Ecto neural progenitor cell (in vitro differentiated cells): ENCODE measurements around the gene CCDC142.
A peak's percentile ranks its signal among the peaks of the same experiment; 100 is the strongest.

Experiments used
- DNase-seq: peaks from one replicate; pipeline ENCODE4 v3.0.0-alpha.2; 2018; ENCODE audit warnings: low spot score

The CCDC142 gene

GRCh38 chr2:74441690-74442482 is 40.9 kb downstream of the CCDC142 start, which contains the start of gene RTKN:
Gene RTKN, minus strand, starts transcription at chr2:74441937. Its CDS starts 121 bp downstream, at chr2:74441816.
- DNase-seq = peak; percentile 78

GRCh38 chr2:74441170-74441689 is 41.6 kb downstream of the CCDC142 start:
- DNase-seq = no peak

GRCh38 chr2:74440378-74441169 is 42.2 kb downstream of the CCDC142 start:
- peak; percentile 95 for DNase-seq

- peak; percentile 73 for DNase-seq
Measured at GRCh38 chr2:74439803-74440377, 42.9 kb downstream of the CCDC142 start.

- no peak for DNase-seq
Measured at GRCh38 chr2:74439373-74439772, 43.4 kb downstream of the CCDC142 start.

- no peak for DNase-seq
Measured at GRCh38 chr2:74438248-74438647, 44.5 kb downstream of the CCDC142 start.

GRCh38 chr2:74436848-74437695 is 45.7 kb downstream of the CCDC142 start:
- DNase-seq = no peak

GRCh38 chr2:74436111-74436805 is 46.5 kb downstream of the CCDC142 start:
- no peak for DNase-seq

- DNase-seq = no peak
Measured at GRCh38 chr2:74430502-74430901, 52.3 kb downstream of the CCDC142 start.

GRCh38 chr2:74429487-74430451 is 53.0 kb downstream of the CCDC142 start:
- no peak for DNase-seq

- DNase-seq = no peak
Measured at GRCh38 chr2:74428675-74429074, 54.1 kb downstream of the CCDC142 start.

- DNase-seq = no peak
Measured at GRCh38 chr2:74427551-74427950, 55.2 kb downstream of the CCDC142 start.

- no peak for DNase-seq
Measured at GRCh38 chr2:74426181-74426758, 56.5 kb downstream of the CCDC142 start.

GRCh38 chr2:74425523-74425922 is 57.3 kb downstream of the CCDC142 start:
- DNase-seq = no peak

GRCh38 chr2:74424995-74425406 is 57.8 kb downstream of the CCDC142 start:
- DNase-seq = no peak

GRCh38 chr2:74424139-74424992 is 58.4 kb downstream of the CCDC142 start:
- no peak for DNase-seq
